ENCODE measurements around the gene CNTNAP2. TPM values are rescaled to one million over a fixed set of nuclear protein-coding genes. Genes with fewer than 3 reads are reported as not detected.

Gene CNTNAP2
- total RNA-seq, 2 experiments from 2014 or later, result not detected

DNA sequence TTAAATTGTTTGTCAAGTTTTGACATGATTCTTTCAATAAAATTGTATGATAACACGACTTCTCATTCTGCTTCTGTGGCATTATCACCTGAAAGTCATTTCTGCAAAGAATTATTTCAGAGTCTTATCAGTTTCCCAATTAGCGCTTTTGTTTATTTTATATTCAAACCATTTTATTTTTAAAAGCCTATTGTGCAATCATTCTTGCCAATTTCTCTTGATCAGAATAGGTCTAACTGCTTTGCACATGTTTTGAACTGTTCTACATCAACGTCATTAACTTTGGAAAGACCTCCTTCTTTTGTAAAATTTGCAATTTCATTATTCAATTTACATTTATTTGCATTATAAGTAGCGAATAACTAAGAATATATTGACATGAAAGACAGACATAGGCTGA, 758.1 kb downstream of the CNTNAP2 start:
- no peaks in the 10 kb centered on the region for H3K36me3 Mint-ChIP-seq (ENCODE audit: low read depth)
- no peaks in the 10 kb centered on the region for H3K27me3 Mint-ChIP-seq
- TF ChIP-seq CTCF (IDR thresholded peaks at IDR 0.05), result no peak
- no peak overlapping the region for H3K4me3 Mint-ChIP-seq
- Histone ChIP-seq H3K36me3 (ENCODE audit: insufficient read depth, low read length) (no peaks in the 10 kb centered on the region), H3K27me3 (ENCODE audit: control insufficient read depth in 1 of 2, insufficient read depth in 2 of 2, low read length in 2 of 2) (no peaks in the 10 kb centered on the region), H3K4me1 (ENCODE audit: insufficient read depth, low read length) (no peaks in the 10 kb centered on the region), H3K4me3 (ENCODE audit: low read length) (no peak overlapping the region), H3K27ac (ENCODE audit: low read depth in 1 of 2, low read length in 2 of 2) (no peak overlapping the region), H3K9me3 (ENCODE audit: control insufficient read depth in 1 of 2, insufficient read depth in 1 of 2, low read length in 2 of 2) (no peaks in the 10 kb centered on the region)
- ChIA-PET CTCF (no interaction called here), POLR2A (no interaction called here)
- DNase-seq (no peak), ATAC-seq (ENCODE audit: poor library complexity) (no peak)
- H3K4me1 Mint-ChIP-seq (ENCODE audit: low read depth), result no peaks in the 10 kb centered on the region
- H3K27ac Mint-ChIP-seq, result no peak overlapping the region
- H3K9me3 Mint-ChIP-seq, result peaks cover 5% of the 10 kb centered on the region
- intact Hi-C loops (cut with DNase I, micrococcal nuclease), result no loop called here

GRCh38 chr7:146875237-146875785, 758.7 kb downstream of the CNTNAP2 start:
- CTCF ChIA-PET, result no interaction called here
- no peak for TF ChIP-seq CTCF (IDR thresholded peaks at IDR 0.05)
- Mint-ChIP-seq H3K27ac (no peak overlapping the region), H3K27me3 (no peaks in the 10 kb centered on the region), H3K9me3 (peaks cover 4% of the 10 kb centered on the region), H3K36me3 (ENCODE audit: low read depth) (no peaks in the 10 kb centered on the region), H3K4me1 (ENCODE audit: low read depth) (no peaks in the 10 kb centered on the region), H3K4me3 (no peak overlapping the region)
- DNase-seq (no peak), ATAC-seq (ENCODE audit: poor library complexity) (no peak)
- POLR2A ChIA-PET, result no interaction called here
- H3K27ac ChIP-seq (ENCODE audit: low read depth in 1 of 2, low read length in 2 of 2), result no peak overlapping the region
- H3K36me3 ChIP-seq (ENCODE audit: insufficient read depth, low read length), result no peaks in the 10 kb centered on the region
- H3K4me1 ChIP-seq (ENCODE audit: insufficient read depth, low read length), result no peaks in the 10 kb centered on the region
- no peaks in the 10 kb centered on the region for H3K27me3 ChIP-seq (ENCODE audit: control insufficient read depth in 1 of 2, insufficient read depth in 2 of 2, low read length in 2 of 2)
- no peaks in the 10 kb centered on the region for H3K9me3 ChIP-seq (ENCODE audit: control insufficient read depth in 1 of 2, insufficient read depth in 1 of 2, low read length in 2 of 2)
- intact Hi-C loops (cut with DNase I, micrococcal nuclease), result no loop called here
- H3K4me3 ChIP-seq (ENCODE audit: low read length), result no peak overlapping the region

DNA sequence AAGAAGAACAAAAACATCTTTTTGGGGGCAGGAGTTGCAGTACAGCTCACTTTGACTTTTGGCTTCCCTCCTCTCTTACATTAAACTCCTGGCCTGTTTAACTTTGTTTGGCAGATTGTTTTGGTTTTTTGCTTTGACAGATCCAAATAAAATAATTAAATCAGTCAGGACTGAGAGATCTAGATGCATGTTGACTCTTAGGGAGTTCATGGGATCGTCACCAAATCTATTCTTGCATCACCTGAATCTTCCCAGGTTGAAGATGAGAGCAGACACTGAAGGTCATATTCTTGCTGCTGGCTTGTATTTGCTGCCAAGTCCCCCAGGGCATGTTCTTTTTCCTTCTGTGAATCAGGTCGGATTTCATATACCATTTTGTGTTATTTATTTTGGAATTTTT, 759.4 kb downstream of the CNTNAP2 start:
- Mint-ChIP-seq H3K27ac (no peak overlapping the region), H3K4me1 (ENCODE audit: low read depth) (no peaks in the 10 kb centered on the region), H3K9me3 (peaks cover 4% of the 10 kb centered on the region), H3K27me3 (no peaks in the 10 kb centered on the region), H3K4me3 (no peak overlapping the region), H3K36me3 (ENCODE audit: low read depth) (no peaks in the 10 kb centered on the region)
- intact Hi-C loops (cut with DNase I, micrococcal nuclease), result no loop called here
- no peak for TF ChIP-seq CTCF (IDR thresholded peaks at IDR 0.05)
- H3K4me3 ChIP-seq (ENCODE audit: low read length), result no peak overlapping the region
- ATAC-seq (ENCODE audit: poor library complexity) (no peak), DNase-seq (no peak)
- H3K4me1 ChIP-seq (ENCODE audit: insufficient read depth, low read length), result no peaks in the 10 kb centered on the region
- no peaks in the 10 kb centered on the region for H3K36me3 ChIP-seq (ENCODE audit: insufficient read depth, low read length)
- POLR2A ChIA-PET, result no interaction called here
- CTCF ChIA-PET, result interaction anchor here (0.6 to 0.7 kb wide), 2 partner anchors 10 to 20 kb away, joined by 3 read pairs; no protein-coding TSS in a partner anchor
- H3K27ac ChIP-seq (ENCODE audit: low read depth in 1 of 2, low read length in 2 of 2), result no peak overlapping the region
- H3K9me3 ChIP-seq (ENCODE audit: control insufficient read depth in 1 of 2, insufficient read depth in 1 of 2, low read length in 2 of 2), result no peaks in the 10 kb centered on the region
- no peaks in the 10 kb centered on the region for H3K27me3 ChIP-seq (ENCODE audit: control insufficient read depth in 1 of 2, insufficient read depth in 2 of 2, low read length in 2 of 2)

Data from CD4-positive, alpha-beta T cell (primary cell).